HUES48 (cell line): ENCODE results near the gene IP6K3.

Source experiments
- H3K27ac ChIP-seq: one replicate; pipeline ENCODE4 v1.7.0; 2013; ENCODE audit warnings: low read depth, low read length, inconsistent platforms
- H3K27me3 ChIP-seq: 2 replicates; pipeline ENCODE4 v1.6.1; 2013; ENCODE audit warnings: mild to moderate bottlenecking, low read length; ENCODE audit not compliant: control insufficient read depth, insufficient read depth
- H3K36me3 ChIP-seq: 2 replicates; pipeline ENCODE4 v1.6.1; 2013; ENCODE audit warnings: low read length; ENCODE audit not compliant: control insufficient read depth, insufficient read depth
- H3K4me1 ChIP-seq: 2 replicates; pipeline ENCODE4 v1.6.1; 2013; ENCODE audit warnings: mild to moderate bottlenecking, low read length; ENCODE audit not compliant: control insufficient read depth, insufficient read depth
- H3K4me3 ChIP-seq: 2 replicates; pipeline ENCODE4 v1.5.1; 2013; ENCODE audit warnings: mild to moderate bottlenecking, low read depth, low read length
- H3K9ac ChIP-seq: 2 replicates; pipeline ENCODE4 v1.6.1; 2013; ENCODE audit warnings: mild to moderate bottlenecking, low read depth, low read length, moderate library complexity
- H3K9me3 ChIP-seq: 2 replicates; pipeline ENCODE4 v1.6.1; 2013; ENCODE audit warnings: low read length; ENCODE audit not compliant: control insufficient read depth, insufficient read depth

Gene IP6K3

DNA sequence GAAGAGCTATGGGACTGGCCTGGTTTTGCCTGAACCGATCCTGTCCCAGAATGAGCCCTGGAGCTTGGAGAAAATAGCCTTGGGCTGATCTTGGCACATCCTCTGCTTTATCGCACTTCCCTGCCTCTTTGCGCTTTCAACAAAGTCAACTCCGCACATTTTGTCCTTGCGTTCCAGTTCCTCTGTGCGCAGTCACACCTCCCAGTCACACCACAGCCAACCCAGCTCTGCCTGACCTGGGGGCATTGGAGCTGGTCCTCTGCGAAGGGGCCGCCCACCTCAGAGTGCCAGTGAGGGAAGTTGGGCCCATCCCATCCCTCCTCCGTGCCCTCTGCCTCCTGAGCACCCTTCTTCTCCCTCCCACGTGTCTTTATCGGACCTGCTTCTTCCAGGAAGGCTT lies 18.3 kb downstream of the IP6K3 start:
- no peaks in the 10 kb centered on the region for H3K36me3 ChIP-seq
- H3K4me3 ChIP-seq, result no peak overlapping the region
- H3K9me3 ChIP-seq, result no peaks in the 10 kb centered on the region
- no peak overlapping the region for H3K9ac ChIP-seq
- H3K27ac ChIP-seq, result no peak overlapping the region
- H3K4me1 ChIP-seq, result peaks cover 9% of the 10 kb centered on the region
- H3K27me3 ChIP-seq, result no peaks in the 10 kb centered on the region

DNA sequence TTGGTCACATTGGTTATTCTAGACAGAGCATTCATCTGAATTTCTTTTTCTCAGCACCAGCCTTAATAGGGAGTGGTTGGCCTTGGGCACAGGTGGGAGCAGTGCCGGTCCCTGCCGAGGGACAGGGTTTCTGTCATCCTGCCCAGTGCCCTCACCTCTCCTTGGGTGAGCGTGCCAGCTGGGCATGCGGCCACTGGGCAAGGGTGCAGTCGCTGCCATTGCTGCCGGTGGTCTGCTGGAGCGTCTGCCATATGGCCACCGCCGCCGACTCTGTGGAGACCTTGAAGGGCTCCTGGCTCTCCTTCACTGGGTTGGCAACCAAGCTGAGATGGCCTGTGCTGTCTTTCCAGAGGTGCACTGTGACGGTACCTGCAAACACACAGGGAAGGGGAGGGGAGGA lies 18.8 kb downstream of the IP6K3 start:
- Histone ChIP-seq H3K27me3 (no peaks in the 10 kb centered on the region), H3K27ac (no peak overlapping the region), H3K9ac (no peak overlapping the region), H3K9me3 (no peaks in the 10 kb centered on the region), H3K4me1 (peaks cover 9% of the 10 kb centered on the region), H3K4me3 (no peak overlapping the region), H3K36me3 (no peaks in the 10 kb centered on the region)

DNA sequence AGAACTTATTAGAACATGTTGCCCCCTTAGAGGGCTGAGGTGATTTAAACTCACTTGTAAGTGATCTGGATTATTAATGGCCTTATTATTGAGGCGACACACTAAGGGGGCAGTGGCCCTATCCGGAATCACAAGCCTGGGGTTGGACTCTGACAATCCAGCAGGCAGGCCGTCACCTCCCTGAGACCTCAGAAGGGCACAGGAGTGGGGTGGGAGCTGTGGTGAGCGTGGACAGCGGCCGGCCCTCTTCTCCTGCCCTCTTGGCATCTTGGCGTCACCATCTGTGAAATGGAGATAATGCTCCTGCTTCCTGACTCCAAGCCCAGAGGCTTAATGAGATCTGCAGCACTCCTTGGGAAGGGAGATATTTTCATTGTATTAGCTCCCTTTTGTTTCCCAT lies 19.6 kb downstream of the IP6K3 start:
- Histone ChIP-seq H3K4me1 (peaks cover 9% of the 10 kb centered on the region), H3K4me3 (no peak overlapping the region), H3K27ac (no peak overlapping the region), H3K36me3 (no peaks in the 10 kb centered on the region), H3K9me3 (no peaks in the 10 kb centered on the region), H3K9ac (no peak overlapping the region), H3K27me3 (no peaks in the 10 kb centered on the region)

DNA sequence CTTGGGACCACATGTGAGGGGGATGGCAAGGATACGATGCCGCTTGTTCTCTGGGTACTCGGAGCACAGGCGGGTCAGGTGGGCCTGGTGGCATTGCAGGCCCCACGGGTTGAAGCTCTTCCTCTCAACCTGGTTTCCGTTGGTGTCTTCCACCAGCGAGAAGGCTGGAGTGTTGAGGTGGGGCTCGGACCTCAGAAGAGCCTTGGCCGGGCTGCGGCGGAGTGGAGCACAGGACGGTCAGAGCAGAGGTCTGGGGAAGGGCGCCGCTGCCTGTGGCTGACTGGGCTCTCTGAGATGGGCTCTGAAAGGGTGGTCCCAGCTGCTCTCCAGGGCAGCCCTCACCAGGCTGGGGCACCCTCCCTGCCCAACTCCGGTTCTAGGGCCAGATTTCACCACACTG lies 20.0 kb downstream of the IP6K3 start:
- Histone ChIP-seq H3K4me3 (no peak overlapping the region), H3K4me1 (peaks cover 9% of the 10 kb centered on the region), H3K9me3 (no peaks in the 10 kb centered on the region), H3K36me3 (no peaks in the 10 kb centered on the region), H3K9ac (no peak overlapping the region), H3K27ac (no peak overlapping the region), H3K27me3 (no peaks in the 10 kb centered on the region)

DNA sequence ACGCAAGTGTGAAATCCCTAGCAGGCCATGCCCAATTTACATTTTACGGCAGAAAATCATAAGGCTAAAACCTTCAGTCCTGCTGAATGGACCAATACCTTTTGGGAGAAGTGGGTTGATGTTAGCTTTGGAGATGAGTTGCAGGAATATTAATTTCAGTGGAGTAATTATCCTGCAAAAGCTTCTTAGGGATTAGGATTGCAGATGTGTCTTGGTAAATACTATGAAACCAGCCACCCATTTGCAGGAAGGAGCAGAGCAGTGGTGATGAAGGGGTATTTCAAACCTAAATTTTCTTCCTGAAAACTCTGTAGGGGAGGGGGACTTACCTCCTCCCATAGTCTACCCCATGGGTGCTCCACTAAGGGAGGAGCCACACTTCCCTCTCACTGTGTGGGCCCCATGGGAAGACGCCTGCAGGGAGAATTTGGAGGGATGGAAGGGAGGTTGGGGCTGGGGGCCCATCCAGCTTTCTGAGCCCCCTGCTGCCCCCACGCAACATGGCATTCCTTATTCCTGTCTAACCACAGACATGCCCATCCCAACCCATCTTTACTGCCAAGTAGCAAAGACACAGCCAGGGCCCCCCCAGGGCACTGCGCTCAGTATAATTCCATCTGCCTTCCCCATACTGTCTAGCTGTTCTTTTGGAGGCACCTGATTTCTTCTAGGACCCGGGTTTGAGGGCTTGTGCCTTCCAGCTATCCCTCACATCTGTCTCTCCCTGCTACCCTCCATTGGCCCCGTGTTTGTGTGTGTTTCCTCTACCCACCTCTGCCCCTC lies 20.6 kb downstream of the IP6K3 start:
- Histone ChIP-seq H3K9me3 (no peaks in the 10 kb centered on the region), H3K36me3 (no peaks in the 10 kb centered on the region), H3K4me3 (no peak overlapping the region), H3K27ac (no peak overlapping the region), H3K9ac (no peak overlapping the region), H3K4me1 (peaks cover 9% of the 10 kb centered on the region), H3K27me3 (no peaks in the 10 kb centered on the region)

DNA sequence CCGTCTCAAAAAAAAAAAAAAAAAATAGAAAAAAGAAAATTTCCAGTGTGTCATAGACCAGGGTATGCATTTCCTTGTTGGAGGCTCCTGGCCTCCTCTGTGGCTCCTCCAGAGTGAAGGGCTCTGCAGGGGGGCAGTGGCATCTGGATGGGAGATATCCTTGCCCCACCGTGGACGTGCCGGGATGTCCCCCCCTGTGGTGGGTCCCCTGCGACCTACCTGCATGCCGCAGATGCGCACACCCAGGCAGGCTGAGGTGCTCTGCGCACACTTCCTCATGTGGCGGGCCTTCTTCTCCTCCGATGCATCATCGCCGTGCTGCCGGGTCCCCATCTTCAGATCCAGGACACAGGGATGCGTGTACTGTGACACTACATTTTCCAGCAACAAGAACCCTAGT lies 21.5 kb downstream of the IP6K3 start:
- H3K4me1 ChIP-seq, result peaks cover 9% of the 10 kb centered on the region
- peak overlapping the region; percentile 17 for H3K27ac ChIP-seq
- no peaks in the 10 kb centered on the region for H3K9me3 ChIP-seq
- H3K9ac ChIP-seq, result no peak overlapping the region
- no peak overlapping the region for H3K4me3 ChIP-seq
- no peaks in the 10 kb centered on the region for H3K36me3 ChIP-seq
- H3K27me3 ChIP-seq, result no peaks in the 10 kb centered on the region

DNA sequence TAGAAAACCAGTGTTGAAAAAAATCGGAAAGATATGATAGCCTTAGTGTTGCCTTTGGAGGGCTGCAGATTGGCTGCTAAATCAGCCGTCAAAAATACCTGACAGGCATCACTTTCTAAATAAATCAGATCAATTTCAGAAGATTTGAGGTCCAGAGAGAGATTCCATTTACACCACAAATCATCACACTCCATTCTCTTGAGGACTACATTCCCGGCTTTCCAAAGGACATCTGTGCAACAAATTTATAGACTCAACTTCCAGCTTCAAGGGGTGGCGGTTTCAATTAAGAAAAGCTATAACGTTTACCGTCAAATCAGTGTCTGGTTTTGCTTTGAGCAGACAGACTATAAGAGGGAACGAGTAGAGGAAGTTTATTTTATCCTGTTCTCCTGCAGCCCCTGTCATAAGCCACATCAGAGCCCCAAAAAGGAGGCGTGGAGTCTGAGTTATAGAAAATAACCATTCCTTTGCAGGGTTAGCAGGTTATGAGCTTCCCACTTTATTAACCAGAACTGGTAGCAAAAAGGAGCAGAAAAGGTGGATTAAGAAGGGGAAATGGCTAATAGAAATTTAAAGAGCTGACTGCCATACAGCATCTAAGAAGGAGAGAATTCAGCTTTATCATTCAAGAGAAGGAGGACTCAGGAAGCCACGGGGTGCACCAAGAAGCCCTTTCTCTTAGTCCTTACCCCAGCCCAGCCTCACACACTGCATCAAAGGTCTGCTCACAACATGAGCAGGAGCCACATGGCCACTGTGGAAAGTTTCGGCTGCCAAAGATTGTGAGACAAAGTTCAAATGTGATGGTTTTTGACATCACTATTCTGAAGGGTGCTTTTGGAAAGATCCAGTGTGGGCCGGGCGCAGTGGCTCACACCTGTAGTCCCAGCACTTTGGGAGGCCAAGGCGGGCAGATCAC lies 22.3 kb downstream of the IP6K3 start:
- no peaks in the 10 kb centered on the region for H3K27me3 ChIP-seq
- no peak overlapping the region for H3K4me3 ChIP-seq
- no peaks in the 10 kb centered on the region for H3K9me3 ChIP-seq

DNA sequence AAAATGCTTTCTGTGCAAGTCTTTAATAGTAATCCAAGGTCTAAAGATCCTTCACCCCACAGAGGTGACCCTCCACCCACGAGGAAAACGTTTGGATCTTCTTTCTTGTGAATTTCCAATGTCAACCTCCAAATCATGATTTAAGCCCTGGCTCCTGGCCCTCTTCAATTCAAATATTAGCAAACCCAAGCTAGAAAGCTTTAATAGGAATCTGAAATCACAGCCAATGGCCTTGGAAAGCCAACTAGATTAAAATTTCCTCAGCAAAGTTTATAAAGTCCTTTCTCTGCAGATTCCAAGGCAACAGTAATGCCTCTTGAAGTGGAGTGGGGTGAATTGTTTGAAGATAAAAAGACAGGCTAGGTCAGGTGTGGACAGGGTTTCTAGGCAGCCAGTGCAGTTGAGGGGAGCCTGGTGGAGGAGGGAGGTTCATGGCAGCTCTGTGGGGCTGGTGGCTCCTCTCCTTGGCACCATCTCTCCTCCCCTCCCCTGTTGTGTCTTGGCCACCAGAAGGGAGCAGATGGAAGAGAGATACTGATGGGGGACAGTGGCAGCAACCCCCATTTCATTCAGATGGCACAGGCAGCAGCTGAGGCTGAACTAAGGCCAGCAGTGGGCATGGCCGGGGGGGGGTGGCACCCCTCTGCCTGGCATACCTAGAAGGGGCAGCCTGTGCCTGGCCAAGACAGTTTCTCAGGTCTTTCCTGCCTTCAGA lies 23.2 kb downstream of the IP6K3 start:
- H3K27me3 ChIP-seq, result no peaks in the 10 kb centered on the region
- H3K36me3 ChIP-seq, result no peaks in the 10 kb centered on the region
- no peaks in the 10 kb centered on the region for H3K9me3 ChIP-seq
- no peak overlapping the region for H3K27ac ChIP-seq
- no peak overlapping the region for H3K4me3 ChIP-seq
- peaks cover 9% of the 10 kb centered on the region for H3K4me1 ChIP-seq
- no peak overlapping the region for H3K9ac ChIP-seq

More for the DNA sequence above, 22.3 kb downstream of the IP6K3 start:
- peaks cover 9% of the 10 kb centered on the region for H3K4me1 ChIP-seq
- H3K36me3 ChIP-seq, result no peaks in the 10 kb centered on the region
- no peak overlapping the region for H3K27ac ChIP-seq
- no peak overlapping the region for H3K9ac ChIP-seq

DNA sequence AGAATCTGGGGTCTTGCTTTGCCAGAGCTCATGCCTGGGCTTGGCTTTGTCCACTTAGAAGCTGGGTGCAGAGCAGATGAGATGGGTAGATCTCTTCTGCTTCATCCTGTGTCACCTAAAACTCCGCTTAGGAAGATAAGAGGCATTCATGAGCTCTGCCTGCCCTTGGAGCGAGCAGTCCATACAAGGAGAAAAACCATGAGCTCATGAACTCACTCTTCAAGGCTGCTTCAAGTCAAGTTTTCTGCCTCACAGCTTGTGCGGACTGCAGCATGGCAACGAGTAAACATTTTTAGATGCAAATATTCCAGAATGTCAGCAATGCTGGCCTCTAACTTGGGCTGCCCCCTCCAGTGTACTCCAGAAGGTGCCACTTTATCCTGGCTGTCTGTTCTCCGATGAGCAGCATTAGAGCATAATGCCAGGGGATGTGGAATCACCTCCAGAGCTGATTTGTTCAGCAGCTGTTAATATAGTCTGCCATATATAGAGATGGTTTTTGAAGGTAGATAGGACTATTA lies 24.5 kb downstream of the IP6K3 start:
- no peak overlapping the region for H3K27ac ChIP-seq
- no peak overlapping the region for H3K9ac ChIP-seq
- no peak overlapping the region for H3K4me3 ChIP-seq
- peaks cover 9% of the 10 kb centered on the region for H3K4me1 ChIP-seq
- H3K27me3 ChIP-seq, result no peaks in the 10 kb centered on the region
- H3K36me3 ChIP-seq, result no peaks in the 10 kb centered on the region
- H3K9me3 ChIP-seq, result no peaks in the 10 kb centered on the region

DNA sequence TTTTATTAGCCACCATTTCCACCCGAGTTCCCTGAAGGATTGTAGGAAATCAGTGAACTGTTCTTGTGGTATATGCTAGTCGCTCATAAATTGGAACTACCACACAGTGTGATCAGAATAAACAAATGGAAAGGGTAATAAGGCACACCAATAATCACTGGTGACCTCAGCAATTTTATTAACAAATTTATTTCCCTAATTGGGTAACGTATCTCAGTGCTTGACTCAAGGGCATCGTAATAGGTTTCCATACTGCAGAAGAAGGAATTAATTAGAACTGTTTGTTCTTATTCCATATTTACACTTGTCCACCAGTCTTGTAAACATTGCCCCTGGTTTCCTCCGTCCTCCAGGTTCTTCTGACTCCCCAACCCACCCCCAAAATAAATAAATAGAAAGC lies 25.2 kb downstream of the IP6K3 start:
- H3K27ac ChIP-seq, result no peak overlapping the region
- no peaks in the 10 kb centered on the region for H3K9me3 ChIP-seq
- H3K4me1 ChIP-seq, result peaks cover 14% of the 10 kb centered on the region
- H3K27me3 ChIP-seq, result no peaks in the 10 kb centered on the region
- no peak overlapping the region for H3K9ac ChIP-seq
- no peak overlapping the region for H3K4me3 ChIP-seq
- H3K36me3 ChIP-seq, result no peaks in the 10 kb centered on the region
